22Rv1 (cell line): ENCODE data around the gene MARK1.

Source experiments
- ZFX ChIP-seq: fragments of 450-650 bp; IDR thresholded peaks from 2 replicates; pipeline ENCODE4 v1.6.1; 2017; ENCODE audit warnings: antibody characterized with exemption, borderline replicate concordance
- TF ChIP-seq, protein P1 (sequence below): fragments of 450-650 bp; IDR thresholded peaks from 2 replicates; pipeline ENCODE4 v1.5.1; 2017; ENCODE audit warnings: mild to moderate bottlenecking

- TF ChIP-seq, protein P1, sequence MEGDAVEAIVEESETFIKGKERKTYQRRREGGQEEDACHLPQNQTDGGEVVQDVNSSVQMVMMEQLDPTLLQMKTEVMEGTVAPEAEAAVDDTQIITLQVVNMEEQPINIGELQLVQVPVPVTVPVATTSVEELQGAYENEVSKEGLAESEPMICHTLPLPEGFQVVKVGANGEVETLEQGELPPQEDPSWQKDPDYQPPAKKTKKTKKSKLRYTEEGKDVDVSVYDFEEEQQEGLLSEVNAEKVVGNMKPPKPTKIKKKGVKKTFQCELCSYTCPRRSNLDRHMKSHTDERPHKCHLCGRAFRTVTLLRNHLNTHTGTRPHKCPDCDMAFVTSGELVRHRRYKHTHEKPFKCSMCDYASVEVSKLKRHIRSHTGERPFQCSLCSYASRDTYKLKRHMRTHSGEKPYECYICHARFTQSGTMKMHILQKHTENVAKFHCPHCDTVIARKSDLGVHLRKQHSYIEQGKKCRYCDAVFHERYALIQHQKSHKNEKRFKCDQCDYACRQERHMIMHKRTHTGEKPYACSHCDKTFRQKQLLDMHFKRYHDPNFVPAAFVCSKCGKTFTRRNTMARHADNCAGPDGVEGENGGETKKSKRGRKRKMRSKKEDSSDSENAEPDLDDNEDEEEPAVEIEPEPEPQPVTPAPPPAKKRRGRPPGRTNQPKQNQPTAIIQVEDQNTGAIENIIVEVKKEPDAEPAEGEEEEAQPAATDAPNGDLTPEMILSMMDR = no peak
- no peak for TF ChIP-seq ZFX
These were observed 36.3 kb downstream of the MARK1 start for GRCh38 chr1:220564216-220564615.
